Body of pancreas (tissue), 4 donors: ENCODE results near the gene CCDC70. TPM values are rescaled to one million over a fixed set of nuclear protein-coding genes. Genes with fewer than 3 reads are reported as not detected.
"Not testable (repeated sequence)": the region's sequence is repeated elsewhere in the genome, so short reads cannot be mapped to it uniquely, and the experiment has no call there.

ENCODE experiments used
- ATAC-seq: fragments of 150-250 bp; one replicate; pipeline ENCODE4 v1.9.1; 2016
- DNase-seq, 4 donors: peaks; one replicate each; pipeline ENCODE4 v3.0.0-alpha.2; 2019
- H3K27ac ChIP-seq, 4 donors: fragments of 200-600 bp; sonication (generic); 1 replicate in 3 of 4; 2 replicates in 1 of 4; pipeline versions ENCODE4 v1.5.1 to v1.6.1; 2016 to 2019; ENCODE audit warnings: mild to moderate bottlenecking in 1 of 4, mixed read lengths in 1 of 4, moderate library complexity in 1 of 4
- H3K27me3 ChIP-seq, 2 donors: fragments of 200-600 bp; sonication (generic); one replicate each; pipeline ENCODE4 v1.6.0; 2016; ENCODE audit warnings: mild to moderate bottlenecking in 1 of 2
- H3K36me3 ChIP-seq, 2 donors: fragments of 200-600 bp; sonication (generic); replicated peaks in 1 of 2; 2 replicates each; pipeline ENCODE4 v1.5.1; 2016; ENCODE audit warnings: low read depth in 2 of 2; ENCODE audit not compliant: insufficient read depth in 1 of 2
- H3K4me1 ChIP-seq: fragments of 200-600 bp; sonication (generic); one replicate; pipeline ENCODE4 v1.6.0; 2016
- H3K4me3 ChIP-seq, 2 donors: fragments of 200-600 bp; sonication (generic); 1 replicate in 1 of 2; 2 replicates in 1 of 2; pipeline ENCODE4 v1.5.1; 2016 to 2019
- H3K9me3 ChIP-seq, 3 donors: fragments of 200-600 bp; sonication (generic); 1 replicate in 2 of 3; 2 replicates in 1 of 3; pipeline ENCODE4 v1.5.1; 2016
- POLR2A ChIP-seq, 3 donors: fragments of 450-650 bp; IDR thresholded peaks; one replicate each; pipeline ENCODE4 v1.6.1; 2016; ENCODE audit warnings: antibody characterized with exemption in 3 of 3, mild to moderate bottlenecking in 2 of 3
- WGBS, 2 donors: methylation state at CpG; one replicate each; pipeline ENCODE4 v1.1.5; 2017; 5-methylcytosine and 5-hydroxymethylcytosine counted together
- intact Hi-C: fragments of 100-400 bp; cut with DNase I; formaldehyde crosslinking; loops from one replicate; pipeline ENCODE4 v1.15.1; 2023
- total RNA-seq, 2 donors: library from RNA; depleted of rRNA; stranded (reverse); fragments of >200 nt; gene quantifications; one replicate each; pipeline ENCODE4 v1.1.0, GENCODE V29; 2016
- TF ChIP-seq, protein P1 (sequence below), 7 experiments: fragments of 450-650 bp in 4 of 7; fragments of 200-600 bp in 3 of 7; sonication (generic) in 3 of 7; IDR thresholded peaks; one replicate each; pipeline ENCODE4 v1.5.1; 2016 to 2019; ENCODE audit warnings: antibody characterized with exemption in 7 of 7

CCDC70 gene
- total RNA-seq, 2 donors from 2014 or later, result not detected

DNA sequence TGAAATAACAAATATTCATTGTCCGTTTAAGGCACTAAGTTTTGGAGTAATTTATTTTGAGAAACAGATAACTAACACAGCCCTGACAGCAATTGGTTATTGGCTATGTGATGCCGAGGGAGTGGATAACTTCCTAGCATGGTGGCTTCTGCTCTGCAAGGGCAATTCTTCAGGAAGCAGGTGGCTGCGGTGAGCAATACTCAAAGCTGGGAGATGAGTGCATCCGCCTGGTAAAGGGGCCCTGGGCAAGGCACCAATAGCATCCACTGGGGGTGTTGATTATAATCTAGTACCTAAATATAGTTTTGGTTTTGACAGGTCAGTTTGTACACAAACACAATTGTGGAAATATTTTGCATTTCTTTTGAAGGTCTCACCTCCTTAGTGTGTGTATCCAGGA is 41.0 kb downstream of the CCDC70 start:
- TF ChIP-seq, protein P1, sequence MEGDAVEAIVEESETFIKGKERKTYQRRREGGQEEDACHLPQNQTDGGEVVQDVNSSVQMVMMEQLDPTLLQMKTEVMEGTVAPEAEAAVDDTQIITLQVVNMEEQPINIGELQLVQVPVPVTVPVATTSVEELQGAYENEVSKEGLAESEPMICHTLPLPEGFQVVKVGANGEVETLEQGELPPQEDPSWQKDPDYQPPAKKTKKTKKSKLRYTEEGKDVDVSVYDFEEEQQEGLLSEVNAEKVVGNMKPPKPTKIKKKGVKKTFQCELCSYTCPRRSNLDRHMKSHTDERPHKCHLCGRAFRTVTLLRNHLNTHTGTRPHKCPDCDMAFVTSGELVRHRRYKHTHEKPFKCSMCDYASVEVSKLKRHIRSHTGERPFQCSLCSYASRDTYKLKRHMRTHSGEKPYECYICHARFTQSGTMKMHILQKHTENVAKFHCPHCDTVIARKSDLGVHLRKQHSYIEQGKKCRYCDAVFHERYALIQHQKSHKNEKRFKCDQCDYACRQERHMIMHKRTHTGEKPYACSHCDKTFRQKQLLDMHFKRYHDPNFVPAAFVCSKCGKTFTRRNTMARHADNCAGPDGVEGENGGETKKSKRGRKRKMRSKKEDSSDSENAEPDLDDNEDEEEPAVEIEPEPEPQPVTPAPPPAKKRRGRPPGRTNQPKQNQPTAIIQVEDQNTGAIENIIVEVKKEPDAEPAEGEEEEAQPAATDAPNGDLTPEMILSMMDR (IDR thresholded peaks at IDR 0.05), result no peak
- TF ChIP-seq POLR2A (IDR thresholded peaks at IDR 0.05), result no peak
- DNase-seq, result no peak
- no peak for ATAC-seq
- Histone ChIP-seq H3K9me3 (no peaks in the 10 kb centered on the region), H3K4me3 (no peak overlapping the region), H3K36me3 (no peaks in the 10 kb centered on the region), H3K27ac (no peak overlapping the region), H3K27me3 (no peaks in the 10 kb centered on the region), H3K4me1 (peaks cover 13% of the 10 kb centered on the region)
- WGBS, 2 donors, result 67 to 91% methylated on average over 4 of the region's 4 CpGs
- intact Hi-C loops, result no loop called here

DNA sequence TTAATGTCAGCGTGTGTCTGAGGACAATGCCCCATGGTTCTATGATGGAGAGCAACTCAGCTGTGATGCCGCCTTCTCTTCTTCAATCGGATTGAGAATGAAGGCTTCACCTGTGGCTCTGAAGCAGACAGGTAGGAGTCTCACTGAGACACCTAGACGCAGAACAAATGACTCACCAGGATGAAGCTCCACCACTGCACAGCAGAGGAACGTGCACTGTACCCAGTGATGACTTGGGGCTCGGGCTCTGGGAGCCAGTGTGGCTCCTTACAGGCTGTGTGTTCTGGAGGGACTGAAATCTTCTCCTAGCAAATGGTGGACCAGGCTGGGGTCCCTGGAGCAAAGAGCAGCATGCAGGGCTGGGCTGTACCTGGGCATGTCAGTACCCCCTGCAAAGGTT is 44.0 kb downstream of the CCDC70 start:
- TF ChIP-seq POLR2A (IDR thresholded peaks at IDR 0.05), result no peak
- TF ChIP-seq, protein P1 (IDR thresholded peaks at IDR 0.05), result no peak
- H3K4me1 ChIP-seq, result peaks cover 13% of the 10 kb centered on the region
- DNase-seq, result no peak
- no peak overlapping the region for H3K4me3 ChIP-seq
- H3K27ac ChIP-seq, result no peak overlapping the region
- no peaks in the 10 kb centered on the region for H3K9me3 ChIP-seq
- ATAC-seq, result no peak
- WGBS, 2 donors, result 61 to 81% methylated on average over 6 of the region's 6 CpGs
- H3K27me3 ChIP-seq, result no peaks in the 10 kb centered on the region
- intact Hi-C loops, result no loop called here
- H3K36me3 ChIP-seq, result no peaks in the 10 kb centered on the region

DNA sequence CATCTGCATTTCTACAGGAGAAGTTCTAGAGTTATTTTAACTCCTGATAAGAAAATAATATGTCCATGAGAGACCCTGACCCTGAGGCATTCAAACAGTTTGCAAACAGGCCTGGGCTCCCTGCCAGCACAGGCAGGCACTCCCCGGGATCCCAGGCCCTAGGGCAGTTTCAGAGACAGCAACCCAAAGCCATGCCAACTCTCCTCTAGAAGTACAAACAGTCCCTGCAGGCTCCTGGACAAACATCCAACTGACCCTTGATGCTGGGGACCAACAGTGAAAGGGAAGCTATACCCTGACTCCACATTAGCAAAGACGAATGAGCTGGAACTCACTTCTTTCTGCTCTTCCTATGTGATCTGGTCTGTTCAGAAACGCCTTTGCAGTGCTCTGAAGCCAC is 44.8 kb downstream of the CCDC70 start:
- Histone ChIP-seq H3K27ac (no peak overlapping the region), H3K4me1 (peaks cover 13% of the 10 kb centered on the region), H3K36me3 (no peaks in the 10 kb centered on the region), H3K27me3 (no peaks in the 10 kb centered on the region), H3K9me3 (no peaks in the 10 kb centered on the region), H3K4me3 (no peak overlapping the region)
- peak; percentile 55 for ATAC-seq
- TF ChIP-seq, protein P1 (IDR thresholded peaks at IDR 0.05), result no peak
- TF ChIP-seq POLR2A (IDR thresholded peaks at IDR 0.05), result no peak
- DNase-seq, result peak; percentile 10 to 57 (median 35)
- 40 to 47% methylated on average over 3 of the region's 3 CpGs for WGBS, 2 donors
- intact Hi-C loops, result no loop called here

DNA sequence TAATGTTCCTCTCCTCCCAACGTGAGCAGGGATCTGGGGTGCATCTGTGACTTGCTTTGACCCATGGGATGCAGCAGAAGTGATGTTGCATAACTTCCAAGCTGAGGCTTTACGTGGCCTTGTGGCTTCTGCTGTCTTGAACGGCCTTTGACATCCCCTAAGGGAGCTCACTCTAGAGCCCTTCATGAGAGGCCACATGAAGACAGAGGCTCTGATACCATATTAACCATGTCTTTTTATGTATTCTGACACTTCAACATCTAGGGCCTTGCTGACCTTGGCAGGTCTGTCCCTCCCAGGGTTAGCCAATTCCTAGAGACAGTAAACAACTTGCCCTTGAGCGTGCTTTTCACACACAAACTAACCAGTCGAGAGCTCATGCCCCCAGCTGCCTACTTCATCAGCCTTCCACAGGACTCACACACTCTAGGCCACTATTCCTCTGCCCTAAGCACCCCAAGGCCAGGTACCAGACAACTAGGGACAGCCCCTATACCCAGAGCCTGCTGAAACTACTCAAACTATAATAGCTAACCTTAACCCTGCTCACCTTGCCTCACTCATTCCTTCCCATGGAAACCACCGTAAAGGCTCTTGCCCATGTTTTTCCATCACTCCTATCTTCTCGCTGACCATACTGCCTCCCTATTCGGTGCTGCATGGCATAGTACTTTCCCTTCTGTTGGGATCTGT is 45.4 kb downstream of the CCDC70 start:
- ATAC-seq, result no peak
- H3K4me1 ChIP-seq, result peaks cover 13% of the 10 kb centered on the region
- H3K4me3 ChIP-seq, result no peak overlapping the region
- WGBS, 2 donors, result 67 to 77% methylated on average over 8 of the region's 8 CpGs
- H3K27ac ChIP-seq, result no peak overlapping the region
- DNase-seq, result no peak
- TF ChIP-seq POLR2A (IDR thresholded peaks at IDR 0.05), result no peak
- TF ChIP-seq, protein P1 (IDR thresholded peaks at IDR 0.05), result no peak
- no peaks in the 10 kb centered on the region for H3K36me3 ChIP-seq
- H3K27me3 ChIP-seq, result no peaks in the 10 kb centered on the region
- H3K9me3 ChIP-seq, result no peaks in the 10 kb centered on the region
- intact Hi-C loops, result no loop called here

DNA sequence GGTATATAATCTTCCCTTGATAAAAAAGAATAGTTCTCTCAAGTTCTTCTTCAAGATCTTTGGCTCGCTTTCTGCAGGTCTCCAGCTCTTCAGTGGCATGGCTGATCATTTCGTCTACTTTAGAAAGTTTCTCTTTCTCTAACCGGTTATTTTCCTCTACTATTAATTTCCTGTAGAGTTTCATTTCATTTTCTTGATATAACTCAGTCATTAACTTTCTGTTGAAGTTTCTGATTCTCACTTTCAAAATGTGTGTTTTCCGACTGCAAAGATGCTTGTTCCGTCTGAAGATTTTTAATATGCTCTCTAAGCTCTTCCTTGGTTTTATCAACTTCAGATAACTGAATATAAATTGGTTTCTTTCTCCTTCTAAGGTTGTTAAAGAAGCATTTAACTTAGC is 47.5 kb downstream of the CCDC70 start:
- ATAC-seq, H3K27ac ChIP-seq, intact Hi-C loops, H3K36me3 ChIP-seq, H3K9me3 ChIP-seq, H3K4me3 ChIP-seq, DNase-seq, H3K27me3 ChIP-seq: not testable (repeated sequence)
- WGBS, 2 donors, result 87 to 95% methylated on average over 5 of the region's 5 CpGs
- H3K4me1 ChIP-seq, result peaks cover 13% of the 10 kb centered on the region
